Natural killer cell (primary cell): ENCODE results near the gene VIPR2. TPM values are rescaled to one million over a fixed set of nuclear protein-coding genes. Genes with fewer than 3 reads are reported as not detected.

Experiments used
- ATAC-seq, 3 donors: fragments of 150-1000 bp in 2 of 3; fragments of 200-7000 bp in 1 of 3; cut with Tn5 transposase; 1 replicate in 1 of 3; 2 replicates in 2 of 3; pipeline ENCODE4 v1.10.0; 2021; ENCODE audit warnings: mild to moderate bottlenecking in 2 of 3, moderate library complexity in 2 of 3
- DNase-seq, 2 donors: peaks; one replicate each; pipeline versions ENCODE4 v3.0.0 to v3.0.0-alpha.2; 2013 to 2021; ENCODE audit warnings: mixed read lengths in 1 of 2
- H3K27ac ChIP-seq: one replicate; pipeline ENCODE4 v1.5.1; 2013; ENCODE audit warnings: mild to moderate bottlenecking, low read length
- H3K27me3 ChIP-seq: one replicate; pipeline ENCODE4 v1.6.1; 2013; ENCODE audit warnings: low read length; ENCODE audit not compliant: control insufficient read depth, insufficient read depth
- H3K36me3 ChIP-seq: one replicate; pipeline ENCODE4 v1.6.1; 2013; ENCODE audit warnings: low read length; ENCODE audit not compliant: control insufficient read depth, insufficient read depth
- H3K4me1 ChIP-seq: one replicate; pipeline ENCODE4 v1.6.1; 2013; ENCODE audit warnings: low read length; ENCODE audit not compliant: control insufficient read depth, insufficient read depth
- H3K4me3 ChIP-seq: one replicate; pipeline ENCODE4 v1.5.1; 2013; ENCODE audit warnings: low read length
- H3K9me3 ChIP-seq: one replicate; pipeline ENCODE4 v1.6.1; 2013; ENCODE audit warnings: low read length; ENCODE audit not compliant: control insufficient read depth, insufficient read depth
- H3K27ac Mint-ChIP-seq, 2 donors: one replicate each; pipeline ENCODE4 v1.8.0; 2022; ENCODE audit warnings: mild to moderate bottlenecking in 2 of 2, mixed read lengths in 2 of 2, moderate library complexity in 1 of 2
- H3K27me3 Mint-ChIP-seq, 2 donors: one replicate each; pipeline ENCODE4 v1.8.0; 2022; ENCODE audit warnings: low read depth in 2 of 2, mixed read lengths in 2 of 2
- H3K36me3 Mint-ChIP-seq: one replicate; pipeline ENCODE4 v1.8.0; 2022; ENCODE audit warnings: mixed read lengths
- H3K4me1 Mint-ChIP-seq, 2 donors: one replicate each; pipeline ENCODE4 v1.8.0; 2022; ENCODE audit warnings: mixed read lengths in 2 of 2
- H3K4me3 Mint-ChIP-seq: one replicate; pipeline ENCODE4 v1.8.0; 2022; ENCODE audit warnings: mild to moderate bottlenecking, moderate library complexity, mixed read lengths
- H3K9me3 Mint-ChIP-seq, 2 donors: one replicate each; pipeline ENCODE4 v1.8.0; 2022; ENCODE audit warnings: mixed read lengths in 2 of 2
- CTCF ChIP-seq: fragments of 200-600 bp; IDR thresholded peaks from one replicate; pipeline ENCODE4 v1.8.0; 2022; ENCODE audit warnings: antibody characterized with exemption
- WGBS: methylation state at CpG from one replicate; pipeline ENCODE4 v1.1.7; 2013; ENCODE audit warnings: missing lambda C conversion rate; ENCODE audit not compliant: insufficient coverage; 5-methylcytosine and 5-hydroxymethylcytosine counted together
- intact Hi-C: fragments of 100-400 bp; cut with micrococcal nuclease; formaldehyde crosslinking; loops from one replicate; pipeline ENCODE4 v1.14.2; 2022
- total RNA-seq, 4 donors: library from RNA; stranded (reverse); fragments of 120-200 nt in 1 of 4; gene quantifications; one replicate each; pipeline versions ENCODE4 v1.2.3 to v1.2.4, GENCODE V29; 2013 to 2022

Gene VIPR2
- total RNA-seq, 3 donors from 2014 or later (not counting 1 experiment from before 2014, with no cell fraction given) = 2.2 to 4.9 (median 4.7) TPM

GRCh38 chr7:159099711-159100231 lies 44.9 kb downstream of the VIPR2 start:
- no peaks in the 10 kb centered on the region for H3K36me3 Mint-ChIP-seq
- no peak overlapping the region for H3K4me3 ChIP-seq
- intact Hi-C loops = no loop called here
- no peak overlapping the region for H3K27ac Mint-ChIP-seq
- no peaks in the 10 kb centered on the region for H3K9me3 Mint-ChIP-seq
- no peak overlapping the region for H3K4me3 Mint-ChIP-seq
- peaks cover 4% of the 10 kb centered on the region for H3K4me1 ChIP-seq
- no peaks in the 10 kb centered on the region for H3K27me3 Mint-ChIP-seq
- H3K9me3 ChIP-seq = no peaks in the 10 kb centered on the region
- no peak for TF ChIP-seq CTCF
- ATAC-seq = no peak
- peaks cover 0 to 8% of the 10 kb centered on the region in 2 donors for H3K4me1 Mint-ChIP-seq
- no peaks in the 10 kb centered on the region for H3K36me3 ChIP-seq
- no peak for DNase-seq
- WGBS = 94% methylated on average over 10 of the region's 10 CpGs
- no peaks in the 10 kb centered on the region for H3K27me3 ChIP-seq
- no peak overlapping the region for H3K27ac ChIP-seq

GRCh38 chr7:159098811-159099655 lies 45.6 kb downstream of the VIPR2 start:
- ATAC-seq = no peak
- Histone ChIP-seq H3K36me3 (no peaks in the 10 kb centered on the region), H3K4me1 (no peaks in the 10 kb centered on the region), H3K4me3 (no peak overlapping the region), H3K27me3 (no peaks in the 10 kb centered on the region), H3K9me3 (no peaks in the 10 kb centered on the region), H3K27ac (no peak overlapping the region)
- no peak overlapping the region for H3K27ac Mint-ChIP-seq
- DNase-seq = no peak
- peaks cover 0 to under 1% of the 10 kb centered on the region in 2 donors for H3K4me1 Mint-ChIP-seq
- no peaks in the 10 kb centered on the region for H3K36me3 Mint-ChIP-seq
- no peaks in the 10 kb centered on the region for H3K27me3 Mint-ChIP-seq
- H3K9me3 Mint-ChIP-seq = no peaks in the 10 kb centered on the region
- intact Hi-C loops = no loop called here
- H3K4me3 Mint-ChIP-seq = no peak overlapping the region
- WGBS = 89% methylated on average over 22 of the region's 22 CpGs
- no peak for TF ChIP-seq CTCF

- Histone ChIP-seq H3K9me3 (no peaks in the 10 kb centered on the region), H3K27ac (no peak overlapping the region), H3K36me3 (no peaks in the 10 kb centered on the region), H3K27me3 (no peaks in the 10 kb centered on the region), H3K4me3 (no peak overlapping the region), H3K4me1 (no peaks in the 10 kb centered on the region)
- 89% methylated on average over 6 of the region's 6 CpGs for WGBS
- intact Hi-C loops = no loop called here
- Mint-ChIP-seq H3K27me3 (no peaks in the 10 kb centered on the region), H3K36me3 (no peaks in the 10 kb centered on the region), H3K4me1 (no peaks in the 10 kb centered on the region), H3K27ac (no peak overlapping the region), H3K4me3 (no peak overlapping the region), H3K9me3 (no peaks in the 10 kb centered on the region)
- ATAC-seq (no peak), DNase-seq (no peak)
- TF ChIP-seq CTCF = no peak
Observed at GRCh38 chr7:159098424-159098786, 46.3 kb downstream of the VIPR2 start.
